OCI-LY3 (cell line): ENCODE data around the gene ISG15.
A peak's percentile ranks its signal among the peaks of the same experiment; 100 is the strongest.

Source experiments
- H2AFZ ChIP-seq: fragments of 200-600, 300-600 bp; shearing (Covaris generic); 2 replicates; pipeline ENCODE4 v1.6.0; 2014; ENCODE audit warnings: antibody characterized with exemption, low read depth, low read length
- H3K27ac ChIP-seq: fragments of 200-600, 300-600 bp; sonication (generic); 2 replicates; pipeline ENCODE4 v1.5.1; 2014; ENCODE audit warnings: mild to moderate bottlenecking, low read length, moderate library complexity, mixed read lengths
- H3K27me3 ChIP-seq: fragments of 200-600, 300-600 bp; sonication (generic); 2 replicates; pipeline ENCODE4 v1.6.1; 2014; ENCODE audit warnings: low read depth, low read length, mixed read lengths
- H3K36me3 ChIP-seq: fragments of 200-600, 300-600 bp; sonication (generic); replicated peaks from 2 replicates; pipeline ENCODE3; 2014; ENCODE audit warnings: low read depth, low read length, mixed read lengths
- H3K4me1 ChIP-seq: fragments of 300-600, 200-600 bp; sonication (generic); 2 replicates; pipeline ENCODE4 v1.6.1; 2014; ENCODE audit warnings: low read length, mixed read lengths
- H3K4me2 ChIP-seq: fragments of 200-600, 300-600 bp; sonication (generic); 2 replicates; pipeline ENCODE4 v1.6.1; 2014; ENCODE audit warnings: low read length, mixed read lengths
- H3K4me3 ChIP-seq: fragments of 300-600, 200-600 bp; sonication (generic); 2 replicates; pipeline ENCODE4 v1.5.1; 2014; ENCODE audit warnings: antibody characterized with exemption, mild to moderate bottlenecking, low read length, moderate library complexity
- H3K79me2 ChIP-seq: fragments of 300-600, 200-600 bp; shearing (Covaris generic); 2 replicates; pipeline ENCODE4 v1.6.1; 2014; ENCODE audit warnings: mild to moderate bottlenecking, low read length, mixed read lengths
- H3K9ac ChIP-seq: fragments of 300-600, 200-600 bp; shearing (Covaris generic); 2 replicates; pipeline ENCODE4 v1.6.0; 2014; ENCODE audit warnings: mild to moderate bottlenecking, low read length, moderate library complexity
- H3K9me3 ChIP-seq: fragments of 200-600, 300-600 bp; shearing (Covaris generic); 2 replicates; pipeline ENCODE4 v1.6.1; 2014; ENCODE audit warnings: low read length, mixed read lengths; ENCODE audit not compliant: insufficient read depth
- H4K20me1 ChIP-seq: fragments of 200-600, 300-600 bp; sonication (generic); 2 replicates; pipeline ENCODE4 v1.6.1; 2016; ENCODE audit warnings: low read length, mixed read lengths; ENCODE audit not compliant: insufficient read depth
- EZH2phosphoT487 ChIP-seq: fragments of 200-600 bp; shearing (Covaris generic); IDR thresholded peaks from 2 replicates; pipeline ENCODE4 v1.6.1; 2018; ENCODE audit warnings: antibody characterized with exemption, mixed run types, low read depth
- TF ChIP-seq, protein P1 (sequence below): fragments of 200-600, 300-600 bp; sonication (generic); IDR thresholded peaks from 2 replicates; pipeline ENCODE4 v1.5.1; 2014; ENCODE audit warnings: antibody characterized with exemption, low read length, low read depth

ISG15 gene

DNA sequence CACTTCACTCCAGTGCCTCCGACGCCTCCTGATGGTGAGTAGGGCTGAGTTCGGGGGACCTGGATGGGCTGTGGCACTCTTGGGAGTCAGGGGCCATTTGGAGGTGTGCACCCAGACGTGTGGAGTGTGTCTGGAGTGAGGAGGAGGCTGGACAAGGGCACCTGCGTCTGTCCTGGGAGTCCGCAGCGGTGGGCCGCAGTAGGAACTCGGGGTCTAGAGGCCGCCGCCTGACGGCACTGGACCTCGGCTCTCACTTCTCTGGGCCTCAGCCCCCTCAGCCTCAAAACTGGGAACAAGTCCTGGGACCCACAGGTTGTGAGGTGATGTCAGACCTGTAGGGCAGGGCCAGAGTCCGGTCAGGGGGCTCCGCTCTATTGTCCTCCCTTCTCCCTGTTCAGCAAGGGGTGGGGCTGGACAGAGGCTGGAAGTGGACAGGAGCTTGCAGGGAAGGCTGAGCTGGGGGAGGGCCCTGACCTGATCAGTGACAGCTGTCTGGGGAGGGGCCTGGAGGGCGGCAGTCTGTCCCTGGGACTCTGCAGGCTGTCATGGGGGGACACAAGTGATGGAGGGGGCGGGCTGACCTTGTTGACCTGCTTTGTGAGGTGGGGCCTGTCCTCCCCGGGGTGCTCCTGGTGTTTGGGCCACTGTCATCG, 22.1 kb downstream of the ISG15 start:
- Histone ChIP-seq H3K27me3 (peaks cover 8% of the 10 kb centered on the region; the same call in 1 of the 2 replicates), H3K36me3 (no peaks in the 10 kb centered on the region), H3K4me2 (no peak overlapping the region), H2AFZ (no peak overlapping the region), H3K27ac (no peak overlapping the region), H3K4me3 (no peak overlapping the region), H3K4me1 (peaks cover 17% of the 10 kb centered on the region), H3K9me3 (no peaks in the 10 kb centered on the region), H4K20me1 (peaks cover 19% of the 10 kb centered on the region), H3K9ac (no peak overlapping the region), H3K79me2 (no peaks in the 10 kb centered on the region)
- no peak for TF ChIP-seq EZH2phosphoT487
- TF ChIP-seq, protein P1, sequence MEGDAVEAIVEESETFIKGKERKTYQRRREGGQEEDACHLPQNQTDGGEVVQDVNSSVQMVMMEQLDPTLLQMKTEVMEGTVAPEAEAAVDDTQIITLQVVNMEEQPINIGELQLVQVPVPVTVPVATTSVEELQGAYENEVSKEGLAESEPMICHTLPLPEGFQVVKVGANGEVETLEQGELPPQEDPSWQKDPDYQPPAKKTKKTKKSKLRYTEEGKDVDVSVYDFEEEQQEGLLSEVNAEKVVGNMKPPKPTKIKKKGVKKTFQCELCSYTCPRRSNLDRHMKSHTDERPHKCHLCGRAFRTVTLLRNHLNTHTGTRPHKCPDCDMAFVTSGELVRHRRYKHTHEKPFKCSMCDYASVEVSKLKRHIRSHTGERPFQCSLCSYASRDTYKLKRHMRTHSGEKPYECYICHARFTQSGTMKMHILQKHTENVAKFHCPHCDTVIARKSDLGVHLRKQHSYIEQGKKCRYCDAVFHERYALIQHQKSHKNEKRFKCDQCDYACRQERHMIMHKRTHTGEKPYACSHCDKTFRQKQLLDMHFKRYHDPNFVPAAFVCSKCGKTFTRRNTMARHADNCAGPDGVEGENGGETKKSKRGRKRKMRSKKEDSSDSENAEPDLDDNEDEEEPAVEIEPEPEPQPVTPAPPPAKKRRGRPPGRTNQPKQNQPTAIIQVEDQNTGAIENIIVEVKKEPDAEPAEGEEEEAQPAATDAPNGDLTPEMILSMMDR, result no peak

GRCh38 chr1:1037366-1038327, 24.4 kb downstream of the ISG15 start:
- Histone ChIP-seq H2AFZ (no peak overlapping the region), H3K27me3 (peaks cover 8% of the 10 kb centered on the region; the same call in 1 of the 2 replicates), H3K4me2 (no peak overlapping the region), H3K36me3 (no peaks in the 10 kb centered on the region), H3K9ac (no peak overlapping the region), H3K4me3 (no peak overlapping the region), H3K79me2 (no peaks in the 10 kb centered on the region), H4K20me1 (peaks cover 6% of the 10 kb centered on the region; the same call in 1 of the 2 replicates), H3K27ac (no peak overlapping the region), H3K9me3 (no peaks in the 10 kb centered on the region), H3K4me1 (peaks cover 17% of the 10 kb centered on the region)
- TF ChIP-seq EZH2phosphoT487, result no peak
- TF ChIP-seq, protein P1, result no peak

- peaks cover 6% of the 10 kb centered on the region; the same call in 1 of the 2 replicates for H4K20me1 ChIP-seq
- no peaks in the 10 kb centered on the region for H3K9me3 ChIP-seq
- peak overlapping the region; percentile 50 for H3K4me2 ChIP-seq
- 0 out of 2 replicates have a peak overlapping the region, but pooled peaks have one; percentile 20 for H3K4me3 ChIP-seq
- H3K9ac ChIP-seq, result no peak overlapping the region
- peaks cover 8% of the 10 kb centered on the region; the same call in 1 of the 2 replicates for H3K27me3 ChIP-seq
- H2AFZ ChIP-seq, result no peak overlapping the region
- TF ChIP-seq, protein P1, result no peak
- no peak for TF ChIP-seq EZH2phosphoT487
- H3K27ac ChIP-seq, result no peak overlapping the region
- H3K4me1 ChIP-seq, result peaks cover 17% of the 10 kb centered on the region
- no peaks in the 10 kb centered on the region for H3K36me3 ChIP-seq
- no peaks in the 10 kb centered on the region for H3K79me2 ChIP-seq
Observed at GRCh38 chr1:1038694-1039093, 25.4 kb downstream of the ISG15 start.
